Lung (tissue), 12 donors: ENCODE data around the gene TRIM65. TPM values are rescaled to one million over a fixed set of nuclear protein-coding genes. Genes with fewer than 3 reads are reported as not detected.
A peak's percentile ranks its signal among the peaks of the same experiment; 100 is the strongest.
"Not testable (repeated sequence)": the region's sequence is repeated elsewhere in the genome, so short reads cannot be mapped to it uniquely, and the experiment has no call there.

Experiments
- ATAC-seq: fragments of 200-7000 bp; cut with Tn5 transposase; one replicate; pipeline ENCODE4 v1.9.1; 2020; ENCODE audit warnings: moderate number of reproducible peaks; ENCODE audit not compliant: insufficient read depth, low FRiP score
- DNase-seq, 3 donors: peaks; one replicate each; pipeline ENCODE4 v3.0.0-alpha.2; 2013 to 2017
- H3K27ac ChIP-seq, 2 donors: one replicate each; pipeline ENCODE4 v1.5.1; 2013; ENCODE audit warnings: mild to moderate bottlenecking in 2 of 2, moderate library complexity in 2 of 2, control low read depth in 1 of 2, inconsistent platforms in 1 of 2, low read depth in 1 of 2, low read length in 1 of 2
- H3K27me3 ChIP-seq, 3 donors: one replicate each; pipeline ENCODE4 v1.5.1; 2013; ENCODE audit warnings: low read length in 2 of 3; ENCODE audit not compliant: control insufficient read depth in 3 of 3, insufficient read depth in 3 of 3
- H3K36me3 ChIP-seq, 4 donors: one replicate each; pipeline ENCODE4 v1.5.1; 2013; ENCODE audit warnings: low read length in 4 of 4, mild to moderate bottlenecking in 1 of 4, moderate library complexity in 1 of 4; ENCODE audit not compliant: control insufficient read depth in 4 of 4, insufficient read depth in 4 of 4
- H3K4me1 ChIP-seq, 5 donors: one replicate each; pipeline ENCODE4 v1.5.1; 2013; ENCODE audit warnings: low read length in 5 of 5, mild to moderate bottlenecking in 2 of 5, moderate library complexity in 1 of 5; ENCODE audit not compliant: control insufficient read depth in 5 of 5, insufficient read depth in 5 of 5
- H3K4me3 ChIP-seq: one replicate; pipeline ENCODE4 v1.5.1; 2013; ENCODE audit warnings: mild to moderate bottlenecking, control low read depth, moderate library complexity
- H3K9ac ChIP-seq, 2 donors: one replicate each; pipeline ENCODE4 v1.5.1; 2013; ENCODE audit warnings: low read length in 2 of 2, control low read depth in 1 of 2; ENCODE audit not compliant: insufficient read depth in 1 of 2
- H3K9me3 ChIP-seq, 4 donors: one replicate each; pipeline ENCODE4 v1.5.1; 2013; ENCODE audit warnings: low read length in 3 of 4, mild to moderate bottlenecking in 1 of 4, moderate library complexity in 1 of 4; ENCODE audit not compliant: control insufficient read depth in 4 of 4, insufficient read depth in 3 of 4
- WGBS, 2 donors: extraction: QIAGEN DNeasy Blood & Tissue Kit; methylation state at CpG; one replicate each; pipeline ENCODE4 v1.1.7; 2013; 5-methylcytosine and 5-hydroxymethylcytosine counted together
- polyA plus RNA-seq, 2 donors: library from polyadenylated mRNA; stranded (reverse); fragments of 200-250 nt; gene quantifications; one replicate each; pipeline ENCODE4 v1.2.1, GENCODE V29; 2013
- total RNA-seq, 2 donors: library from RNA; depleted of rRNA in 1 of 2; stranded (reverse); fragments of >200 nt in 1 of 2; gene quantifications; one replicate each; pipeline ENCODE4 v1.2.1, GENCODE V29; 2014 to 2021
- TF ChIP-seq, protein P1 (sequence below): IDR thresholded peaks from 2 replicates; pipeline ENCODE4 v1.5.1; 2012; ENCODE audit warnings: mild to moderate bottlenecking; ENCODE audit errors: control extremely low read depth, extremely low read depth
- donor health status: control.
- donor health status: control.
- donor health status: Bipolar disorder and iron deficiency.
- donor health status: healthy.
- donor health status: DM: yes; HTN: yes; CAD: no.

The TRIM65 gene
- total and polyA plus RNA-seq, 4 donors, result 12.7 to 32.9 (median 21.2) TPM

DNA sequence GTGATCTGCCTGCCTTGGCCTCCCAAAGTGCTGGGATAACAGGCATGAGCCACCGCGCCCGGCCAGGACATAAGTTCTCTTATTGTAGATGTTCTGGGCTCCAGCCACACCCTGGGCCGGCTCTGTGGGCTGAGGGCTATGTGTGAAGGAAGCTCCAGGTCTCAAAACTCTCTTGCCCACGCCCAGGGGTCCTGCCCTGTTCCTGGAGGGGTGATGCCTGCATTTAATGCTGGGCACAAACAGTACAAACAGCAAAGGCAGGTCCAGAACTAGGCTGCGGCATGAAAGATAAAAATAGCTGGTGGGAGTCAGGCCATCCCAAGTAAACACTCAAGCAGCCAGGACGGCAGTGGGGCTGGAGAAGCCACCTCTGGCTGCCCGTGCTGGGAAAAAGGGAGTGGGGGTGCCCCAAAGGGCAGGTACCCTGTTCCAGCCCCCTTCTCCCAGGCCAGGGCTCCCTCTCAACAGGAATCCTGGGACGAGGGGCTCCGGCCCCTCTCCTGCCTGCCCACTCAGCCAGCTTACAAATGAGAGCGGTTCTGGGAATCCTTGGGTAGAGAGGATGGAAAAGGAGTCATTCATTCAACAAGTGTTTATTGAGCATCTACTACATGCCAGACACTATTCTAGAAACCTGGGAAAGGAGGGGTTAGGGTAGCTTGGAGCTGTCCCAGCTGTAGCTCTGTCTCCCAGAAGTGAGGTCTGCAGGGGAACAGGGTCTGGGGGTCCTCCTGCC lies 23.0 kb downstream of the TRIM65 start:
- H3K27me3 ChIP-seq, result no peaks in the 10 kb centered on the region
- ATAC-seq (no peak), DNase-seq (no peak)
- peaks cover 0 to 11% (median 7%) of the 10 kb centered on the region in 4 donors for H3K36me3 ChIP-seq
- H3K4me1 ChIP-seq, result peaks cover 3 to 55% (median 31%) of the 10 kb centered on the region in 5 donors
- H3K4me3 ChIP-seq, result no peak overlapping the region
- H3K27ac ChIP-seq, result peak overlapping the region; percentile 87 to 96
- no peaks in the 10 kb centered on the region for H3K9me3 ChIP-seq
- no peak overlapping the region for H3K9ac ChIP-seq
- TF ChIP-seq, protein P1, sequence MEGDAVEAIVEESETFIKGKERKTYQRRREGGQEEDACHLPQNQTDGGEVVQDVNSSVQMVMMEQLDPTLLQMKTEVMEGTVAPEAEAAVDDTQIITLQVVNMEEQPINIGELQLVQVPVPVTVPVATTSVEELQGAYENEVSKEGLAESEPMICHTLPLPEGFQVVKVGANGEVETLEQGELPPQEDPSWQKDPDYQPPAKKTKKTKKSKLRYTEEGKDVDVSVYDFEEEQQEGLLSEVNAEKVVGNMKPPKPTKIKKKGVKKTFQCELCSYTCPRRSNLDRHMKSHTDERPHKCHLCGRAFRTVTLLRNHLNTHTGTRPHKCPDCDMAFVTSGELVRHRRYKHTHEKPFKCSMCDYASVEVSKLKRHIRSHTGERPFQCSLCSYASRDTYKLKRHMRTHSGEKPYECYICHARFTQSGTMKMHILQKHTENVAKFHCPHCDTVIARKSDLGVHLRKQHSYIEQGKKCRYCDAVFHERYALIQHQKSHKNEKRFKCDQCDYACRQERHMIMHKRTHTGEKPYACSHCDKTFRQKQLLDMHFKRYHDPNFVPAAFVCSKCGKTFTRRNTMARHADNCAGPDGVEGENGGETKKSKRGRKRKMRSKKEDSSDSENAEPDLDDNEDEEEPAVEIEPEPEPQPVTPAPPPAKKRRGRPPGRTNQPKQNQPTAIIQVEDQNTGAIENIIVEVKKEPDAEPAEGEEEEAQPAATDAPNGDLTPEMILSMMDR, result no peak
- 62 to 79% methylated on average over 11 of the region's 11 CpGs for WGBS, 2 donors

DNA sequence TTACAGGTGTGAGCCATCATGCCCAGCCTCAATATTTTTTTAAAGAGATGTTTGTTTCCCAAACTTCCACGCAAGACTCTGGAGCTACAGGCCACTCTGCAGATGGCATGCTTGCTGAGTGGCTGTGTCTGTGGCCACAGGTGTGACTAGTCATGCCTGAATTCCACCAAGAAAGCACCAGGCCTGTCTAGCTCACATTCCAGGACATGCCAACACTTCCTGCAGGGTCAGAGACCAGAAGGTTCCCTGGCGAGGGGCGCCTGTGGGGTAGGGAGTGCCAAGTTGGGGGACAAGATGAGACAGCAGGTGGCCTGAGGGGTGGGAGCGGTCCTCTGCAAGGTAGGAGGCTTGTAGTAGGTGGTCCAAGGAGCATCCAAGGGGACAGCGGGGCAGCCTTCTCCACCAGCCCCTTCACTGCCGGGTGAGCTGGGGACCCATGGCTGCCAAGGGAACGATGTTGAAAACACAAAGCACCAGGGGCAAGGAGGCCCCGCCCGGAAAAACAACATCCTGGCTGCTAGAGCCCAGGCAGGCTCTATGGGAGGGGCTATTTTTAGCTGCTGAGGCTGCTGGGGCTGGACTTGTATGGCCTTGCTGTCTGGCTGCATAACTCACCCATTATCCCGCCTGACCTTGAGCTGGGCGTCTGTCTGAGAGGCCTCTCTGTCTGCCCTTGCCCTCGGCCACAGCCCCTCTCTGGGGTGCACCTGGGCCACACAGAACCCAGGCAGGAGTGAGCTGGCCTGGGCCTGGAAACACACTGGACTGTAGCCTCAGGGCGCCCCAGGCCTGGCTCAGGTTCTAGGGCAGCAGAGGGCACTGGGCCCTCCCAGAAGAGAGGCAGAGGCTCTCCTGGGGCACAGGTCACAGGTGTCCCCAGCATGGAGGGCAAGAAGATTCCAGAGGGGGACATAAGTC lies 24.1 kb downstream of the TRIM65 start:
- WGBS, 2 donors, result 41 to 48% methylated on average over 13 of the region's 13 CpGs
- no peak overlapping the region for H3K4me3 ChIP-seq
- ATAC-seq (no peak), DNase-seq (peak; percentile 66 to 75 (median 70))
- peaks cover 3 to 58% (median 31%) of the 10 kb centered on the region in 5 donors for H3K4me1 ChIP-seq
- H3K9me3 ChIP-seq, result no peaks in the 10 kb centered on the region
- H3K36me3 ChIP-seq, result peaks cover 0 to 11% (median 7%) of the 10 kb centered on the region in 4 donors
- TF ChIP-seq, protein P1, result no peak
- peak overlapping the region; percentile 87 to 96 for H3K27ac ChIP-seq
- peak overlapping the region in 1 of 2 donors; percentile 9 for H3K9ac ChIP-seq
- H3K27me3 ChIP-seq, result no peaks in the 10 kb centered on the region

DNA sequence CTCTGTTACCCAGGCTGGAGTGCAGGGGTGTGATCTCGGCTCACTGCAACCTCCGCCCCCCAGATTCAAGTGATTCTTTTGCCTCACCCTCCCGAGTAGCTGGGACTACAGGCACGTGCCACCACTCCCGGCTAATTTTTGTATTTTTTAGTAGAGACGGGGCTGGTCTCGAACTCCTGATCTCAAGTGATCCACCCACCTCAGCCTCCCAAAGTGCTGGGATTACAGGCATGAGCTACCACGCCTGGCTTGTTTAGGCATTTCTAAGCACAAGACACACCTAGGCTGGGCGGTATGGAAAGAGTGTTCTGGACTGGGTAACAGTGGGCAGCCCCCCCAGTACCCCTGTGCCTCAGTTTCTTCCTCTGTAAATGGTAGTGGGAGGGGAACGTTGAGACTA lies 26.5 kb downstream of the TRIM65 start:
- ATAC-seq, H3K9me3 ChIP-seq, H3K9ac ChIP-seq, H3K27me3 ChIP-seq, H3K4me3 ChIP-seq, DNase-seq: not testable (repeated sequence)
- H3K27ac ChIP-seq, result peak overlapping the region; percentile 62 to 88
- H3K36me3 ChIP-seq, result peaks cover 0 to 11% (median 1%) of the 10 kb centered on the region in 4 donors
- peaks cover 3 to 39% (median 18%) of the 10 kb centered on the region in 5 donors for H3K4me1 ChIP-seq
- 73 to 89% methylated on average over 10 of the region's 10 CpGs for WGBS, 2 donors
